ENCODE data around the gene SFR1. TPM values are rescaled to one million over a fixed set of nuclear protein-coding genes. Genes with fewer than 3 reads are reported as not detected.

The SFR1 gene
- polyA plus RNA-seq, 1 donor from 2014 or later = 12.4 TPM

GRCh38 chr10:104098358-104098925 lies 23.5 kb upstream of the SFR1 start:
- peaks cover 2% of the 10 kb centered on the region for H3K36me3 Mint-ChIP-seq
- H3K27ac Mint-ChIP-seq = no peak overlapping the region
- peaks cover 0 to 4% (median 0%) of the 10 kb centered on the region in 3 donors for H3K9me3 Mint-ChIP-seq
- H3K4me3 Mint-ChIP-seq = no peak overlapping the region
- H3K27me3 Mint-ChIP-seq = peaks cover 3% of the 10 kb centered on the region
- H3K4me1 Mint-ChIP-seq = no peaks in the 10 kb centered on the region

DNA sequence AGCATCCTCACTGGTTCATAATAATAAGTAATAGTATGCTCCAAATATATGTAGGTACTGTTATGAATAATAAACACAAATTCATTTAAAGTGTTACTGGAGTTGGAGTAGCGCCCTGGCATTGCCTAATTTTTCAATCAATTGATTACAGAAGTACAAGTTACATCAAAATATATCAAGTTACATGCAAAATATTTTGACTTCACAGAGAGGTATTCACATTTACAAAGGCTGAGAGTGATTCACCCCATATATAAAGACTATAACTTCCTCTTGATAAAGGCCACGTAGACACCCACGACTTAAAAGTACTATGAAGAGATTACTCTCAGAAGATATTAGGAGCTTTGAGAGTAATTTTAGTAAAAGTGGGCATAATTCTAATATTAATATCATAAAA lies 22.7 kb upstream of the SFR1 start:
- Mint-ChIP-seq H3K4me1 (peaks cover 0 to under 1% (median 0%) of the 10 kb centered on the region in 3 donors), H3K4me3 (no peak overlapping the region), H3K27me3 (peaks cover 3% of the 10 kb centered on the region), H3K36me3 (peaks cover 2% of the 10 kb centered on the region), H3K27ac (no peak overlapping the region), H3K9me3 (peaks cover 0 to 2% (median 0%) of the 10 kb centered on the region in 3 donors)

DNA sequence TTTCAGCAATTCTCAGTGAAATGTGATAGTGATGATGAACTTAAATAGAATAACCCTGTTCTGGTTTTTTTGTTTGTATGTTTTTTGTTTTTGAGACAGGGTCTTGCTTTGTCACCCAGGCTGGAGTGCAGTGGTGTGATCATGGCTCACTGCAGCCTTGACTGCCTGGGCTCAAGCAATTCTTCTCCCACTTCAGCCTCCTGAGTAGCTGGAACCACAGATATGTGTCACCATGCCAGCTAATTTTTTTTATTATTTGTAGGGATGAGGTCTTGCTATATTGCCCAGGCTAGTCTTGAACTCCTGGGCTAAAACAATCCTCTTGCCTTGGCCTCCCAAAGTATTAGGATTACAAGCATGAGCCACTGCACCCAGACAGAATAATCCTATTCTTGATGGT lies 22.0 kb upstream of the SFR1 start:
- peaks cover 0 to 4% (median 0%) of the 10 kb centered on the region in 3 donors for H3K4me1 Mint-ChIP-seq
- no peak overlapping the region for H3K4me3 Mint-ChIP-seq
- H3K36me3 Mint-ChIP-seq = peaks cover 2% of the 10 kb centered on the region
- peaks cover 3% of the 10 kb centered on the region for H3K27me3 Mint-ChIP-seq
- no peak overlapping the region for H3K27ac Mint-ChIP-seq
- H3K9me3 Mint-ChIP-seq = peaks cover 0 to 2% (median 0%) of the 10 kb centered on the region in 3 donors

GRCh38 chr10:104100795-104101194 lies 21.2 kb upstream of the SFR1 start:
- Mint-ChIP-seq H3K9me3 (peaks cover 0 to 2% (median 0%) of the 10 kb centered on the region in 3 donors), H3K4me1 (peaks cover 0 to 4% (median 0%) of the 10 kb centered on the region in 3 donors), H3K27ac (no peak overlapping the region), H3K27me3 (peaks cover 3% of the 10 kb centered on the region), H3K4me3 (no peak overlapping the region), H3K36me3 (peaks cover 2% of the 10 kb centered on the region)

DNA sequence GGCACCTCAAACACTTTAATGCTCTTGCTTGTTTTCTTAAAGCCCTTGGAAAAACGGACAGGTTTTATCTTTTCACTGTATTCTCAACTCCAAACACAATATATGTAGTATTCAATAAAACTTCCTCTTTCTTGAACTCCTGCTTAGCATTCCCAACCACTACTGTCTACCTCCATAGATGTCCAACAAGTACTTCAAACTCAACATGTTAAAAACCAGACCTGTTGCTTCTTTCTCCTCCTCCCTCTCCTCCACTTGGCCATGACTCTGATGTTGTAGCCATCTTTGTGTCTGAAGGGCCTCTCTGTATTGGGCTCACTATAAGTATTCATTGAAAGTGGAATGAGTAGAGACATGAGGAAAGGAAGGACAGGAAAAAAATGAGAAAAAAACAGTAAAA lies 20.1 kb upstream of the SFR1 start:
- H3K36me3 Mint-ChIP-seq = no peaks in the 10 kb centered on the region
- H3K27me3 Mint-ChIP-seq = peaks cover 3% of the 10 kb centered on the region
- no peaks in the 10 kb centered on the region for H3K9me3 Mint-ChIP-seq
- no peak overlapping the region for H3K4me3 Mint-ChIP-seq
- H3K4me1 Mint-ChIP-seq = peaks cover 0 to 4% (median 0%) of the 10 kb centered on the region in 3 donors
- H3K27ac Mint-ChIP-seq = no peak overlapping the region

DNA sequence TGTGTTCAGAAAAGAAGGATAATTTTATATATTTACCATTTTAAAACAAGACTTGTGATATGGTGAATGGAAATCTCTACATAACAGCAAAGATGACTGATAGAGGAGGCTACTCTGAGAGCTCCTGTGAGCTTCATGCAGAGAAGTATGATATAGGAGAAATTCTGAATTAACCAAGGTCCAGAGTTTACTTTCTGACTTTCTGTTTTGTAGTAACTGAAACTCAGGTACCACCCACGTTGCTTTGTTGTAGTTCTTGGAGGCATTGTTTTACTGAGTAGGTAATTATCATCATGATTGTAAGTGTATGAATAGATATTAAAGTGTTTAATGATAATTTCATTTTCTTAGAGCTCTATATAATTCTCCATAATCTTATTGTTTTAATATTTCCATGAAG lies 18.0 kb upstream of the SFR1 start:
- H3K27me3 Mint-ChIP-seq = peaks cover 3% of the 10 kb centered on the region
- H3K36me3 Mint-ChIP-seq = no peaks in the 10 kb centered on the region
- no peaks in the 10 kb centered on the region for H3K9me3 Mint-ChIP-seq
- H3K4me1 Mint-ChIP-seq = peaks cover 0 to 4% (median 0%) of the 10 kb centered on the region in 3 donors
- H3K27ac Mint-ChIP-seq = no peak overlapping the region
- no peak overlapping the region for H3K4me3 Mint-ChIP-seq

DNA sequence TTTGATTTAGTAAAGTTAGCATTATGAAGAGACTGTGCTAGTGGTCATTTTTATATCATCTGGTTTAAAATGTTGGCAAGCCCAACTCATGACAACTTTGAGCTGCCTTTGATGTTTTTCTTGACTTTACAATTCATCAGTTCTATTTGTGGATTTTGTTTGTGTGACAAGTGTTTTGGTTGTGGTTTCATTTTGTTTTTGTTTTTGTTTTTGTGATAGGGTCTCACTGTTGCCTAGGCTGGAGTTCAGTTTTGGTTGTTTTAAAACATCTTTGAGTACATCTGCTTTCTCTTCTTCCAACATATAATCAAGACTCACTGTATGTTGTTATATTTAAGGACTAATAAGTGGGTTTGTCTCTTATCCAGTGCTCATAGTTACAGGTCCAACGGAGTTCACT lies 17.6 kb upstream of the SFR1 start:
- Mint-ChIP-seq H3K27ac (no peak overlapping the region), H3K9me3 (no peaks in the 10 kb centered on the region), H3K4me3 (no peak overlapping the region), H3K36me3 (no peaks in the 10 kb centered on the region), H3K27me3 (peaks cover 4% of the 10 kb centered on the region), H3K4me1 (peaks cover 0 to 4% (median 0%) of the 10 kb centered on the region in 3 donors)

GRCh38 chr10:104104926-104105325 lies 17.0 kb upstream of the SFR1 start:
- Mint-ChIP-seq H3K4me3 (no peak overlapping the region), H3K9me3 (no peaks in the 10 kb centered on the region), H3K27me3 (peaks cover 4% of the 10 kb centered on the region), H3K27ac (no peak overlapping the region), H3K36me3 (peaks cover 2% of the 10 kb centered on the region), H3K4me1 (peaks cover 0 to 4% (median 0%) of the 10 kb centered on the region in 3 donors)

GRCh38 chr10:104109908-104110662 lies 11.9 kb upstream of the SFR1 start:
- Mint-ChIP-seq H3K4me3 (no peak overlapping the region), H3K27me3 (peaks cover 3% of the 10 kb centered on the region), H3K9me3 (no peaks in the 10 kb centered on the region), H3K4me1 (no peaks in the 10 kb centered on the region), H3K27ac (no peak overlapping the region), H3K36me3 (peaks cover 2% of the 10 kb centered on the region)

GRCh38 chr10:104113376-104113956 lies 8.5 kb upstream of the SFR1 start:
- H3K27ac Mint-ChIP-seq = no peak overlapping the region
- H3K36me3 Mint-ChIP-seq = peaks cover 2% of the 10 kb centered on the region
- no peaks in the 10 kb centered on the region for H3K4me1 Mint-ChIP-seq
- peaks cover 3% of the 10 kb centered on the region for H3K27me3 Mint-ChIP-seq
- H3K9me3 Mint-ChIP-seq = no peaks in the 10 kb centered on the region
- H3K4me3 Mint-ChIP-seq = no peak overlapping the region

GRCh38 chr10:104117839-104118323 lies 4.1 kb upstream of the SFR1 start:
- Mint-ChIP-seq H3K4me3 (no peak overlapping the region), H3K27ac (no peak overlapping the region), H3K9me3 (no peaks in the 10 kb centered on the region), H3K36me3 (no peaks in the 10 kb centered on the region), H3K27me3 (no peaks in the 10 kb centered on the region), H3K4me1 (peaks cover 10 to 15% (median 12%) of the 10 kb centered on the region in 3 donors)

DNA sequence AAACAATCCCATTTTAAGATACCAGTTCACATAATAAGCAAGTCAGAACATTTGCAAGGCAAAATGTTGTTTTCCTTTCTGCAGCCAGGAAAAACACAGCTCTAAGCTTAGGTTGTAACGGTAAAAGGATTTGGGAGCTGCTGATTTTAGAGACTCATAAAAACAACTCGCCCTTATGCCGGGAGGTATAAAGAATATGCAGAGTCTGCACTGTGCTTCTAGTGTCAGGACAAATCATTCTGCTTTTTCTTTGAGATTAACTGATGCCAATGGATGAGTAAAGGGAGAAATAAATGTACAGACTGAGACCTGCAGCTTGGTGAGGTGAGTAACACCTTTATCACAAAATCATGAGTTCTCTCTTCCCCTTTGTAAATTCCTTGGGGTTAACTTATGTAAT lies 2.0 kb upstream of the SFR1 start:
- no peaks in the 10 kb centered on the region for H3K27me3 Mint-ChIP-seq
- no peaks in the 10 kb centered on the region for H3K36me3 Mint-ChIP-seq
- no peaks in the 10 kb centered on the region for H3K9me3 Mint-ChIP-seq
- H3K4me3 Mint-ChIP-seq = peak overlapping the region in 2 of 4 donors; percentile 96 to 98
- H3K4me1 Mint-ChIP-seq = peaks cover 11 to 21% (median 14%) of the 10 kb centered on the region in 3 donors
- peak overlapping the region; percentile 73 to 99 (median 99) for H3K27ac Mint-ChIP-seq

DNA sequence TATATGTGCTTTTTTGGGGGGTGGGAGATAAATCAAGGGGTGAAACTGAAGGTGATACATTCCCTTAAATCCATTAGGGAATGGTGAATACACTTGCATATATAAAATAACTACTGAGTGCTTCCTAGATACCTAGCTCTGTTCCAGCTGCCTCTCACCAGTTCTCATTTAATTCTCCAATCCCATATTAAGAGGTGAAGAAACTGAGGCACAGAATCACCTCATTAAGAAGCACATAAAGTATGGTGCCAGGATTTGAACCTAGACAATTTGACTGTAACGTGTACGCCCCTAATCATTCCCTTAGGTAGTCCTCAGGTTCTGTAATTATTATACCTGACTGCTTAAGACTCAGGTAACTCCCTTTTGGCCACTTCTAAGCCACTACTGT lies 1.5 kb upstream of the SFR1 start:
- Mint-ChIP-seq H3K4me3 (peak overlapping the region; percentile 92 to 98 (median 96)), H3K9me3 (no peaks in the 10 kb centered on the region), H3K36me3 (no peaks in the 10 kb centered on the region), H3K4me1 (peaks cover 11 to 21% (median 18%) of the 10 kb centered on the region in 3 donors), H3K27me3 (no peaks in the 10 kb centered on the region), H3K27ac (peak overlapping the region; percentile 99)

GRCh38 chr10:104120903-104121484 lies 977 bp upstream of the SFR1 start:
- Mint-ChIP-seq H3K27ac (peak overlapping the region; percentile 99), H3K4me3 (peak overlapping the region; percentile 92 to 98 (median 96)), H3K4me1 (peaks cover 11 to 21% (median 18%) of the 10 kb centered on the region in 3 donors), H3K9me3 (no peaks in the 10 kb centered on the region), H3K27me3 (no peaks in the 10 kb centered on the region), H3K36me3 (no peaks in the 10 kb centered on the region)
